SU-DHL-6 (cell line): Measurements from ENCODE around the gene FGD5.

ENCODE experiments used
- EZH2phosphoT487 ChIP-seq: fragments of 200-600 bp; sonication (generic), shearing (Covaris generic); conservative IDR thresholded peaks from 2 replicates; pipeline ENCODE4 v1.6.1; 2018; ENCODE audit warnings: mild to moderate bottlenecking, antibody characterized with exemption, low read length, moderate library complexity, mixed read lengths
- TF ChIP-seq, protein P1 (sequence below): fragments of 200-600 bp; sonication (generic); IDR thresholded peaks from one replicate; pipeline ENCODE4 v1.5.1; 2017; ENCODE audit warnings: antibody characterized with exemption, mild to moderate bottlenecking, low read length, moderate library complexity; ENCODE audit not compliant: insufficient read depth, poor library complexity, severe bottlenecking

DNA sequence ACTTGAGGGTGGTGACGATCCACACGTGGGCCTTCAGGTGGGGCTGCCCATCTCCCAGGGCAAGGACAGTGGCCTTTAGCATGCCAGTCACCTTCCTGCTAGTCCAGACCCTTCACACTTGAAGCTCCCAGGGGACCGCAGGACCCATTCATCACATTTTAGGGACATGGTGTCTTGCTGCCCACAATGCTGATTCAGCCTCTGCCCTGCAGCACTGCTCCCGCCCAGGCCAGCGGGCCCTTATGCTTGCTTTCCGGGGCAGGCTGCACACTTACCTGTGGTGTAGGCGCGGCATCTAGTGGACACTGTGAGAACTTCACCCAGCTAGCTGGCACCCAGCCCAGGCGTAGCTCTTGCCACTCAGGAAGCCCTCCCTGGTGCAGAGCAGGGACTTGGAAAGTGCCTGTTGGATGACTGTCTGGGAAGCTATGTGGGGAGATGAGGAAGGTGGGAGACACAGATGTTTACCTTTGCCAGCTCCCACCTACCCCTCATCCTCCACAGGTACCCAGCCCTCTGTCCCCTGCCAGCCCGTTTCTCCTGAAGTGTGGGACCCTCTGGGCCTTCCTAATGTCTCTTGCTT is 102.4 kb downstream of the FGD5 start:
- TF ChIP-seq, protein P1, sequence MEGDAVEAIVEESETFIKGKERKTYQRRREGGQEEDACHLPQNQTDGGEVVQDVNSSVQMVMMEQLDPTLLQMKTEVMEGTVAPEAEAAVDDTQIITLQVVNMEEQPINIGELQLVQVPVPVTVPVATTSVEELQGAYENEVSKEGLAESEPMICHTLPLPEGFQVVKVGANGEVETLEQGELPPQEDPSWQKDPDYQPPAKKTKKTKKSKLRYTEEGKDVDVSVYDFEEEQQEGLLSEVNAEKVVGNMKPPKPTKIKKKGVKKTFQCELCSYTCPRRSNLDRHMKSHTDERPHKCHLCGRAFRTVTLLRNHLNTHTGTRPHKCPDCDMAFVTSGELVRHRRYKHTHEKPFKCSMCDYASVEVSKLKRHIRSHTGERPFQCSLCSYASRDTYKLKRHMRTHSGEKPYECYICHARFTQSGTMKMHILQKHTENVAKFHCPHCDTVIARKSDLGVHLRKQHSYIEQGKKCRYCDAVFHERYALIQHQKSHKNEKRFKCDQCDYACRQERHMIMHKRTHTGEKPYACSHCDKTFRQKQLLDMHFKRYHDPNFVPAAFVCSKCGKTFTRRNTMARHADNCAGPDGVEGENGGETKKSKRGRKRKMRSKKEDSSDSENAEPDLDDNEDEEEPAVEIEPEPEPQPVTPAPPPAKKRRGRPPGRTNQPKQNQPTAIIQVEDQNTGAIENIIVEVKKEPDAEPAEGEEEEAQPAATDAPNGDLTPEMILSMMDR, result peak; percentile 66
- no peak for TF ChIP-seq EZH2phosphoT487
